GM23338 (cell line): ENCODE results near the gene PTRH2.

Experiments used
- CREB1 ChIP-seq: fragments of 250-450 bp; sonication (Bioruptor Pico); IDR thresholded peaks from 2 replicates; pipeline ENCODE4 v1.5.0; 2020; ENCODE audit warnings: low read depth, mild to moderate bottlenecking, moderate library complexity
- CTCF ChIP-seq, 2 experiments: fragments of 200-600 bp in 1 of 2; sonication (generic) in 1 of 2; conservative IDR thresholded peaks; 2 replicates each; pipeline versions ENCODE4 v1.5.1 to v1.6.1; 2016 to 2017; ENCODE audit warnings: antibody characterized with exemption in 2 of 2, low read depth in 2 of 2, mild to moderate bottlenecking in 2 of 2, moderate library complexity in 1 of 2
- ETS1 ChIP-seq: IDR thresholded peaks from 2 replicates; pipeline ENCODE4 v1.6.1; 2016; ENCODE audit warnings: antibody characterized with exemption
- EZH2 ChIP-seq: fragments of 200-600 bp; sonication (generic); IDR thresholded peaks from one replicate; pipeline ENCODE4 v1.8.0; 2017; ENCODE audit warnings: antibody characterized with exemption, mild to moderate bottlenecking, low read depth; ENCODE audit not compliant: unreplicated experiment
- EZH2phosphoT487 ChIP-seq: fragments of 200-600 bp; sonication (generic); IDR thresholded peaks from one replicate; pipeline ENCODE4 v1.8.1; 2018; ENCODE audit warnings: antibody characterized with exemption; ENCODE audit not compliant: unreplicated experiment
- NANOG ChIP-seq: IDR thresholded peaks from 2 replicates; pipeline ENCODE4 v1.6.1; 2016; ENCODE audit warnings: antibody characterized with exemption, borderline replicate concordance
- POLR2AphosphoS5 ChIP-seq: IDR thresholded peaks from 2 replicates; pipeline ENCODE4 v1.6.1; 2016; ENCODE audit warnings: antibody characterized with exemption, low read depth
- REST ChIP-seq: IDR thresholded peaks from one replicate; pipeline ENCODE4 v1.6.1; 2018; ENCODE audit warnings: antibody characterized with exemption; ENCODE audit not compliant: unreplicated experiment
- ZNF114 ChIP-seq: fragments of 250-450 bp; sonication (Bioruptor Pico); IDR thresholded peaks from 2 replicates; pipeline ENCODE4 v1.5.0; 2020; ENCODE audit warnings: mild to moderate bottlenecking, moderate library complexity

GRCh38 chr17:59671386-59671785 lies 35.8 kb downstream of the PTRH2 start:
- TF ChIP-seq CTCF (conservative IDR thresholded peaks at IDR 0.05; ENCODE audit: low read depth in 2 of 2) (no peak), POLR2AphosphoS5 (no peak), ETS1 (no peak), EZH2phosphoT487 (no peak), REST (no peak), EZH2 (no peak), CREB1 (CRISPR knock-in tag) (no peak), ZNF114 (CRISPR knock-in tag) (no peak), NANOG (no peak)
